HG02759 (cell line): ENCODE measurements around the gene NKIRAS1.

Experiments
- ATAC-seq: cut with Tn5 transposase; IDR thresholded peaks from one replicate; pipeline ENCODE4 v1.9.1; 2021; ENCODE audit warnings: mild to moderate bottlenecking, moderate library complexity; ENCODE audit not compliant: unreplicated experiment

NKIRAS1 gene

GRCh38 chr3:23916886-23917678 is at the start of gene NKIRAS1, which contains the start of gene RPL15:
NKIRAS1 (minus strand) TSS chr3:23916990; CDS start chr3:23910904, 6,086 bp downstream.
RPL15 (plus strand) TSS chr3:23917132; CDS start chr3:23917860, 728 bp downstream.
- peak; percentile 92 for ATAC-seq

GRCh38 chr3:23966328-23966727 is 49.5 kb upstream of the NKIRAS1 start:
- ATAC-seq = no peak

- ATAC-seq = no peak
Measured at GRCh38 chr3:23964537-23965235, 47.9 kb upstream of the NKIRAS1 start.

DNA sequence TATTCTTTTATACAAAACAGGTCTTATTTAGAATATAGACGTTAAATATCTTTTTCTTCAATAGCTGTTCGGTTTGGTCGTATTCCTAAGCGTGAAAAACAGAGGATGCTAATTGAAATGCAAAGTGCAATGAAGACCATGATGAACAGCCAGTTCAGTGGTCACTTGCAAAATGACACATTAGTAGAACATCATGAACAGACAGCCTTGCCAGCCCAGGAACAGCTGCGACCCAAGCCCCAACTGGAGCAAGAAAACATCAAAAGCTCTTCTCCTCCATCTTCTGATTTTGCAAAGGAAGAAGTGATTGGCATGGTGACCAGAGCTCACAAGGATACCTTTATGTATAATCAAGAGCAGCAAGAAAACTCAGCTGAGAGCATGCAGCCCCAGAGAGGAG is 45.1 kb upstream of the NKIRAS1 start:
- no peak for ATAC-seq

- no peak for ATAC-seq
Measured at GRCh38 chr3:23961066-23961465, 44.3 kb upstream of the NKIRAS1 start.

DNA sequence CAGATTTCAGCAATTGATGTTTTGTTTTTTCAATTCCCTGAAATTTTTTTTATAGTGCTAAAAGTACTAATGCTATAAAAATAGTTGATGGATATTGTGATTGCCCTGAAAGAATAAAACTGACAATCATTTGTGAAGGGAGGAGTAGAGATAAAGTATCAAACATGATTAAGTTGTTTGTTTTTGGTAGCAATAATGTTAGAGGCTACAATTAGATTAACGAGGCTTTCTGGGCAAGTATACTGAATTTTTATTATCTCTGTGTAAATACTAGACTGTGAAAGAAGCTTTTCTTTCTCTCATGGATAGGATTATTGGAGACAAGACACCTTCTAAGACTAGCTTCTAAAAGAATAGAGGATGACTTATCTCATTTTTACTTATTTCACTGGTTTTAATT is 43.9 kb upstream of the NKIRAS1 start:
- no peak for ATAC-seq

DNA sequence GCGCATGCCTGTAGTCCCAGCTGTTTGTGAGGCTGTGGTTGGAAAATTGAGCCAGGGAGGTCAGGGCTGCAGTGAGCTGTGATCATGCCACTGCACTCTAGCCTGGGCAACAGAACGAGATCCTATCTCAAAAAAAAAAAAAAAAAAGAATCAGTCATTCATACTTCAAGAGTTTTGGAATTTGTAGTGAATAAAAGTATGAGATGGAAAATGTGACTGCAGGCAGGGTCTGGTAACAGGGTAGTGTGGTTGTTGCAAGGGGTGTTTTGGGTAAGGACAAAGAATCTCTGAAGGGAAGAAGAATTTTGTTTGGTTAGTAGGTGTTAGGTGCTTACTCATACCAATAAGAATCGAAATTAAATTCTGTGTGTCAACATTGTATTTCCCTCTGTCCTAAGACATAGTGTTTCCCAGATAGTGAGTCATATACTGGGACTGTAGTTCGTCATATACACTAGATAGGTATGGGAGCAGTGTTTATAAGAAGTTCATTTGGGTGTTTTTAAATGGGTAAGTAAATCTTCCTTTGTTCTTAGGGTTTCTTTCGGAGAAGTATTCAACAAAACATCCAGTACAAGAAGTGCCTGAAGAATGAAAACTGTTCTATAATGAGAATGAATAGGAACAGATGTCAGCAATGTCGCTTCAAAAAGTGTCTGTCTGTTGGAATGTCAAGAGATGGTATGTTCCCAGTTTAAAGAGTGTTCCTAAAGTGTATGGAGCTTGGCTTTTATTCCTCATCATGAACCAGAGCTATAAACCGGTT is 42.5 kb upstream of the NKIRAS1 start:
- no peak for ATAC-seq

DNA sequence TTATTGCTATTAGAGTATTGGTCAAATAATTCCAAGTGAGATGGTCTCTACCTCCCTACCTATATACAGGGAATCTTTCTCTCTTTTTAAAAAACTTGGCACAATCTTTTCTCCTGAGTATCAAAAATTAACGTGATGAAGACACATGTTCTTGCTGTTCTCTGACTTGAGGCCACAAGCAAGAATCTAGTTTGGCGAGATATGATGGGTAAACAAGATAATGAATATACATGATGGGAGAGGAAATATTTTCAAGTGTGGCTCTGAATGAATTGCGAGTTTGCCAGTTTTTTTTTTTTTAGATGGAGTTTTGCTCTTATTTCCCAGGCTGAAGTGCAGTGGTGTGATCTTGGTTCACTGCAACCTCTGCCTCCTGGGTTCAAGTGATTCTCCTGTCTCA is 39.9 kb upstream of the NKIRAS1 start:
- ATAC-seq = no peak

- ATAC-seq = no peak
Measured at GRCh38 chr3:23954144-23954543, 37.4 kb upstream of the NKIRAS1 start.

- no peak for ATAC-seq
Measured at GRCh38 chr3:23953523-23953922, 36.7 kb upstream of the NKIRAS1 start.

GRCh38 chr3:23952646-23953045 is 35.9 kb upstream of the NKIRAS1 start:
- peak; percentile 61 for ATAC-seq

- peak; percentile 18 for ATAC-seq
Measured at GRCh38 chr3:23950293-23950692, 33.5 kb upstream of the NKIRAS1 start.

DNA sequence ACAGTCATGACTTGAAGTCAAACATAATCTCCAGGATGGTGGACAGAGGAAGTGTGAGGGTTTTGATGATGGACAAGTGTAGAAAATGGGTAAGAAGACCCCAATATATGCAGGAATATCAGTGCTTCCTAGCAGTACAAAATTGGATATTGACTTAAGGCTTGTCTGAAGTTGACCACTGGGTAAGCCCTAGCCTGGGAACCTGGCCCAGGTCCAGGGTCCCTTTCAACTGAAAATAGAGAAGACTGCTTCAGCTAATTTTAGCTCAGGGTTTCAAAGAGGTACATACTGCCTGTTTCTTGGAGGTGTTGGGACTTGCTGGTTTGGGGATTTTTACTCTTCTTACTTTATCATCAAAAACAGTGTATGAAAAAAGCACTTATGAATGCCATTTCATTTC is 33.0 kb upstream of the NKIRAS1 start:
- peak; percentile 11 for ATAC-seq

DNA sequence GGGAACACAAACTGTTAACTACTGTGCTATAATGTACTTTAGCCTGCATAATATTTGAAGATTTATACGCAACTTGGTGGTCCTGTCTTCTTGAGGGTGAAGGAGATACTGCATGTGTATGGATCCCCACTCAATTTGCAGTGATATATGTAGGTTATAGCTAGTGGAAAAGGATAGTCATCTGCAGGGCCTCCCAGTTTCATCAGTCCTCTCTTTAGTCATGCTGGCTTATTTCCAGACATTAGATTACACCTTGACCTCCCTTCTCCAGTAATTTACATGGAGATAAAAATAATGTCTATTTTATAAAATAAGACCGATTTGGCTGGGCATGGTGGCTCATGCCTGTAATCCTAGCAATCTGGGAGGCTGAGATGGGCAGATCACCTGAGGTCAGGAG is 32.0 kb upstream of the NKIRAS1 start:
- no peak for ATAC-seq

DNA sequence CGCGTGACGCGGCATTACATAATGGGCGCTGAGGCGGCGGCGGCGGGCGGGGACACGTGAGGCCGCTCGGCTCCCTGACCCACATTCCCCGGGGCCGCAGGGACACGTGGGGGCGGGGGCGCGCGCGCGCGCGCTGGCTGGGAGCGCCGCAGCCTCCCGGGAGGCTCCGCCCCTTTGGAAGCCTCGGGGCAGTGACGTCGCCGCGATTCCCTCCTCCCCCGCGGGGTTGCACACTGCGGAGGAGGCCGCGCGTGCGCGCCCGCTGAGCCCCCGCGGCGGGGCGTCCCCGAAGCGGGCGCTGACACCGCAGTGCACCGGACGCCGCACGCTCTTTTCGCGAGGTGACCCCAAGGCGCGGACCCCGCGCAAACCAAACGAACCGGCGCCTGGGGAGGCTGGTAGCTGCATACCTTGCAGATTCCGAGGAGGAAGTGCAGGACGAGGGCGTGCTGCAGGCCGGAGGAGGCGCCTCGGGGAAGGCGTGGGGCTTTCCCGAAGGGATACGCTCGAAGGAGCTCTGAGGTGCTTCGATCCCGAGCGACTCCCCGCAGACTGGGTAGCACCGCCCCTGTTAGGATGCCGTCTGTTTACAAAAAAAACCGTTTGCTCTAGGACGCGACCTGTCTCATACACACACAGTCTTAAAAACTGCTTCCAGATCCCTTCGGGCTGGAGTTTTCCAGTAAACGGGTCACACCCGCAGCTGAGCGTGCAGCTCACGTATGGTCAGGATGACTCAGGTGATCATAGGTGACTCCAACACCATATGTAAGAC is 29.3 kb upstream of the NKIRAS1 start:
- ATAC-seq = peak; percentile 78

- ATAC-seq = no peak
Measured at GRCh38 chr3:23945663-23945912, 28.8 kb upstream of the NKIRAS1 start.

DNA sequence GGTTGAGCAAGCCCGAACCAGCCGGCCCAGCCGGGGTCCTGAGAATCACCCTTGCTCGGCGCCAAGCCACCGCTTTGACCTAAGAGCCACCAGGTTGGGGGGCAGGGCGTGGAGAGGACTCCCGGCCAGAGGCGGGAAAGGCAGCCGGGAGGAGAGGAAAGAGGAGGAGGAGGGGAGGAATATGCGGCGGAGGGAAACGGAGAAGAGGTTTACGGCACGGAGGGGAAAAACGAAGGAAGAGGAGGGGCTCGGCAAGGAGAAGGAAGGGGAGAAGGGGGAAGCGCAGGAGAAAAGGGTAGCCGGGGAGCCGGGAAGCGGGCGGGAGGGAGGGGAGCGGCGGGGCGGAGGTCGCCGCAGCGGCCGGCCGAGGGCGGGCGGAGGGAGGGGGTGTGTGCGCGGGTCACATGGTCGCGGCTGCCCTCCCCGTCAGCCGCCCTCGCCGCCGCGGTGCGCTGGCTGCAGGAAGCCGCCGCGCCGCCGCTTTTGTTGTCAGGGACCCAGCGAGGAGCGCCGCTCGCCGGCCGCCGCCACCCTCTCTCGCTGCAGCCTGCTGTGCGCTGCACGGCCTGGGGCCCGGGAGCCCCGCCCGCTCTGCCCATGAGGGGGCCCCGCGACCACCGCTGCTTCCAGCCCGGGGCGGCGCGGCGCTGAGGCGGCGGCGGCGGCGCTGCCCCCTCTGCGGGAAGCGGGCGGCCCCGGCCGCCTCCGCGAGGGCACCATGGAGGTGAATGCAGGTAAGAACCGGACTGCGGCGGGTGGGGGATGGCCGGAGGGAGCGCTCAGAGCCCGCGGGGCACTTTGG is 28.3 kb upstream of the NKIRAS1 start, which contains the start of gene NR1D2:
Gene NR1D2, plus strand, starts transcription at position 426 of the 802 bp plus-strand sequence. Its CDS starts 293 bp downstream, at position 719.
- ATAC-seq = peak; percentile 61

GRCh38 chr3:23944007-23944783 is 27.4 kb upstream of the NKIRAS1 start:
- no peak for ATAC-seq

- no peak for ATAC-seq
Measured at GRCh38 chr3:23942546-23942945, 25.8 kb upstream of the NKIRAS1 start.
